GM13976 (cell line): ENCODE data around the gene TMEM181.
"Not testable (repeated sequence)": the region's sequence is repeated elsewhere in the genome, so short reads cannot be mapped to it uniquely, and the experiment has no call there.

Experiments
- DNase-seq: peaks from one replicate; pipeline ENCODE4 v3.0.0; 2012; ENCODE audit warnings: low spot score
- in situ Hi-C: fragments of 300-500 bp; cut with MboI; formaldehyde crosslinking; loops from one replicate; pipeline ENCODE4 v1.12.0; 2022; ENCODE audit warnings: low sequenced_read_pairs, mixed read lengths, inconsistent platforms; ENCODE audit not compliant: unreplicated experiment
- TF ChIP-seq, protein P1 (sequence below): IDR thresholded peaks from 2 replicates; pipeline ENCODE4 v1.5.1; 2012; ENCODE audit warnings: borderline replicate concordance, mild to moderate bottlenecking; ENCODE audit not compliant: insufficient read depth; ENCODE audit errors: extremely low read depth, missing control alignments, control extremely low read depth

TMEM181 gene

DNA sequence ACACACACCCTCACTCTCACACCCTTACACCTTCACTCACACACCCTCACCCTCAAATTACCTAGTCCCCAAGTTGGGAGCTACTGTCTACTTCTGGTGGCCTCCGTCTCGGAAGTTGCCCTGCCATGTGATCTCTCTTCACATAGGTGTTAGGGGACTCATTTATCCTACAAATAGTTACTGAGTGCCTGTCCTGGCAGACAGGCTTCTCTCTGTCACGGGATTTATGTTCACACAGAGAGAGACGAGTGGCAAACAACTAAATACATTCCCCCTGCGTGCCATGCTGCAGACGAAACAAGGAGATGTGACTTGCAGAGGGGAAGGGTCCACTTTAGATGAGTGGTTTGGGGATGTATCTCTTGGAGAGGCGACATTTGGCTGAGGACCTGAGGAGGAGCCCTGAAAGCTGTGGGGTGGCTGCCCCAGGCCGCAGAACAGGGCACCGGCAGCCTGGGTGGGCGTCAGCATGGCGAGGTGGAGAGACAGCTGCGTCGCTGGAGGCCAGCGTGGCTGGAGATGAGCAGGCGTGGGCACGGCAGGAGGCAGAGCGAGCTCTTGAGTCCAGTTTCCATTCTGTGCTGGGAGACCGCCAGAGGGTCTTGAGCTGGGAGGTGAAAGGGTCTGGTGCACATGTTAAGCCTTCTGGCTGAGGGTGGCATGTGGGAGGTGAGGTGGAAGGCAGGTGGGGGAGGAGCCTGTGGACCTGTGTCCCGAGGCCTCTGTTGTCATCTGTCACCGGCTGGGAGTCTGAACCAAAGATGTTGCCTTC, 67.5 kb downstream of the TMEM181 start:
- in situ Hi-C loops, result no loop called here
- no peak for DNase-seq
- TF ChIP-seq, protein P1, sequence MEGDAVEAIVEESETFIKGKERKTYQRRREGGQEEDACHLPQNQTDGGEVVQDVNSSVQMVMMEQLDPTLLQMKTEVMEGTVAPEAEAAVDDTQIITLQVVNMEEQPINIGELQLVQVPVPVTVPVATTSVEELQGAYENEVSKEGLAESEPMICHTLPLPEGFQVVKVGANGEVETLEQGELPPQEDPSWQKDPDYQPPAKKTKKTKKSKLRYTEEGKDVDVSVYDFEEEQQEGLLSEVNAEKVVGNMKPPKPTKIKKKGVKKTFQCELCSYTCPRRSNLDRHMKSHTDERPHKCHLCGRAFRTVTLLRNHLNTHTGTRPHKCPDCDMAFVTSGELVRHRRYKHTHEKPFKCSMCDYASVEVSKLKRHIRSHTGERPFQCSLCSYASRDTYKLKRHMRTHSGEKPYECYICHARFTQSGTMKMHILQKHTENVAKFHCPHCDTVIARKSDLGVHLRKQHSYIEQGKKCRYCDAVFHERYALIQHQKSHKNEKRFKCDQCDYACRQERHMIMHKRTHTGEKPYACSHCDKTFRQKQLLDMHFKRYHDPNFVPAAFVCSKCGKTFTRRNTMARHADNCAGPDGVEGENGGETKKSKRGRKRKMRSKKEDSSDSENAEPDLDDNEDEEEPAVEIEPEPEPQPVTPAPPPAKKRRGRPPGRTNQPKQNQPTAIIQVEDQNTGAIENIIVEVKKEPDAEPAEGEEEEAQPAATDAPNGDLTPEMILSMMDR, result no peak

DNA sequence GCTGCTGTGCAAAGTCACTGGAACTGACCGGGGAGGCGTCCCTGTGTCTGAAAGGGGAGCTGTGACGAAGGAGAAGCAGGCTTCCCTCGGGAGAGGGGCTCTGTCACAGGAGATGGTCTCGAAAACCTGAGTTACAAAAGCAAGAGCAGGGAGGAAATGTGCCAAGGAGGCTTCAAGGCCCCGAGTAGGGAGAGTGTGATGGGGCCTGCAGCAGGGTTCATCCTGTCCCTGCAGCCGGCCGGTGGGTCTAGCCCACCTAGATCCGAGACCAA, 68.0 kb downstream of the TMEM181 start:
- no peak for DNase-seq
- in situ Hi-C loops, result no loop called here
- TF ChIP-seq, protein P1, result no peak

DNA sequence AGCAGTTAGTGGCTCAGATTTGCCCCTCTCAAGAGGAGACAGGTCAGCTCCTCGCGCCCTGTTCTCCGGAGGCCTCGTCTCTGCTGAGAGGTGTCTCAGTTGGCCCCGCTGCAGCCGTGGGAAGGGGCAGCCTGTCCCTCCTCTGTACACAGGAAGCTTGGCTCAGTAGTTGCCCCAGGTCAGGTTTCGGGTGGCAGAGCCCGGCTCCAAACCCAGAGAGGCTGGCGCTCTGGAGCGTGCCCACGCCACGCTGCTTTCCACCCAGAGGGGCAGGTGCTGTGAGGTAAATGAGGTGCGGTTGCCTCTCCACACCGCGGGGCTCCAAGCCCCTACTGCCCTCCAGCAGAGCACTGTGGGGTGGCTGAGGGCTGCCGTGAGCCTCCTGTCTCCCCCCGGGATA, 68.7 kb downstream of the TMEM181 start:
- DNase-seq, result peak; percentile 17
- in situ Hi-C loops, result no loop called here
- TF ChIP-seq, protein P1, result no peak

DNA sequence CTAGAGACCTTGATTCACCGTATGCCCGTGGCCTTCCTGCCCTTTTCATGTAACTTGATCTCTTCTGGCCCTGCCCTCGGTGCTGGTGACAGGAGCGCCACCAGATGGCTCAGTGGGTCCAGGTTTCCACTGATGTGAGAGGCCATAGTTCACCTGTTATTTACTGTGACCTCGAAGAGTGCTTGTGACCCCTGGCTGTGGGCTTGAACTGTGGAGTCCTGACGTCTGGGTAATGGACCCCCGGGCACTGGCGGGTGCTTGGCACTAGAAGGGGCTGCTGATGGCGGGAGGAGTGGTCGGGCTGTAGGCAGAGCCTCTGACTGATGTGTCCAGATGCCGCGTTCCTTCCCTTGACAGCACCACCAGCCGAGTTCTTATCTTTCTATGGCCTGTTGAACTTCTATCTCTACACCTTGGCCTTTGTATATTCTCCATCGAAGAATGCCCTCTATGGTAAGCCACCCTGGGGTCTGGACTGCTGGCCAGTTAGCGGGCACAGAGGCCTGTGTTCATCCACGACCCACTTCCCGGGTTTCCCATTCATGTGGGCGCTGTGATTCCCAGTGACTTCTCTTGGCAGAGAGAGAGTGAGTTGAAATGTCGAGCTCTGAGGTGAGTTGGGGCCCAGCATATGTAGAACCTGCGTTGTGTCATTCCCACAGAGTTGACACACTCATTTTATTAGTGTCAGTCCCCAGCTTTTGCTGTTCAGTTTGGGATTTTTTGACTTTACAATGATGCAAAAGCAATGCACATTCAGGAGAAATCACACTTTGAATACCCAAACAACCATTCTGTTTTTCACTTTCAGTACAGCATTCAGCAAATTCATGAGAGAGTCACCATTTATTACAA, 69.7 kb downstream of the TMEM181 start:
- TF ChIP-seq, protein P1, result no peak
- peak; percentile 42 for DNase-seq
- in situ Hi-C loops, result no loop called here

DNA sequence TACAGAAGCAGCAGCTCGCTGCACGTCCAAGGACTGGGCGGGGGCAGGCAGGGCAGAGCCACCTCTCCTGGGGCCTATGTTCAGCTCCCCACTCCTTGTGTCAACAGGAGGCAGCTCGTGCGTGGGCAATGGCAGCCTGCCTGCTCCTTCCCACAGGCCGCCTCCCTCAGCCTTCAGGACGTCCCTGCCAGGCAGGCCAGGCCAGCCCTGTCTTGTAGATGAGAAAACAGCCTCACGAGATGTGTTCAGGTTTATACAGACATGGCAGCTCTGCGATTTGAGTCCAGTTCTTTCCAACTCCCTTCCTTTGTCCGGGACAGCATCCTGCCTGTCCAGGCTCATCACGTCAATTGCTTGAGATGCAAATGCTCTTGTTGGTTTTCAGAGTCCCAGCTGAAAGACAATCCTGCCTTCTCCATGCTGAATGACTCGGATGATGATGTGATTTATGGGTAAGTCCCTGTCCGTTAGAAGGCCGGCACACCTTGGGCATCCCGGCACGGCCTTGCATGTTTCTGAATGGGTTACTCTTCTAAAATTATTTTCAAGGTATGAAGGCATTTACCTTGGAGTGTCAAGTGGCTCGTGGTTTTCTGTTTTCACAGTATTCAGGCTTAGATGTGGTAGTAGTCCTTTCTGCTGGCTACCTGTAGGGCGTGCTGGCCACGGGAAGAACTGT, 71.2 kb downstream of the TMEM181 start:
- in situ Hi-C loops, result no loop called here
- DNase-seq, result peak; percentile 17
- TF ChIP-seq, protein P1, result no peak

DNA sequence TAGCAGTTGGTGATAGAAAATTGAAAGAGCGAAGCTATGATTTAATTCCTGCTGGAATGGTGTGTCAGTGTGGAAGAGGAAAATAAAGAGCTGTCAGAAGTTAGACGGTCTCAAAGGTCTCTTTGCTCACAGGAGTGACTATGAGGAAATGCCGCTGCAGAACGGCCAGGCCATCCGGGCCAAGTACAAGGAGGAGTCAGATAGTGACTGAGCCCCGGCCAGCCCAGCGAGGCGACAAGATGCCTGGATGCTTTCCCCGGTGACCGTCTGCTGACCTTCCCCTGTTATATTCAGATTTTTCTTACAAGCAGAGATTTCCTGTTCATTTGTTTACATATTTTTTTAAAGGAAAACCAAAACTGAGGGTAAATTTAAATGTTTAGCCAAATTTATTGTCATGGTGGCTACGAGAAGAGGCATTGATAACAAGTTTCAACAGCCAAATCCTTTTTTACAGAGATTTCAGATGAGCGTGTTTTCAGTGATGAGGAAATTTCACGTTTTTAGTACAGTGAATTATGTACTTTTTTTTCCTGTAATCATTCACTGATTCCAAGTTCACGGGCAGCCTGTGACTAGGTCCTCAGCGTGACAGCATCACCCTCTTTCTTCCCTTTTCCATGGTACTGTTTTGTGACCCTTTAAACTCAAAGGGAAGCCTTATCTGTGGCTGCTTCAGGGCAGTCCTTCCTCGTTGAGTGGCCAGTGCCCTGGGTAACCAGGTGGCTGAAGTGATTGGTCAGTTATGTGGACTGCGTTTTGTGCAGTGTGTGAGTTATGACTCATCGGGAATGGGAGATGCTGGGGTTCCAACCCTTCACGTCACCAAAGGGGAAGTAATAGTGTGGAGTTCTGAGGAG, 72.0 kb downstream of the TMEM181 start:
- in situ Hi-C loops, result no loop called here
- no peak for DNase-seq
- TF ChIP-seq, protein P1, result no peak

DNA sequence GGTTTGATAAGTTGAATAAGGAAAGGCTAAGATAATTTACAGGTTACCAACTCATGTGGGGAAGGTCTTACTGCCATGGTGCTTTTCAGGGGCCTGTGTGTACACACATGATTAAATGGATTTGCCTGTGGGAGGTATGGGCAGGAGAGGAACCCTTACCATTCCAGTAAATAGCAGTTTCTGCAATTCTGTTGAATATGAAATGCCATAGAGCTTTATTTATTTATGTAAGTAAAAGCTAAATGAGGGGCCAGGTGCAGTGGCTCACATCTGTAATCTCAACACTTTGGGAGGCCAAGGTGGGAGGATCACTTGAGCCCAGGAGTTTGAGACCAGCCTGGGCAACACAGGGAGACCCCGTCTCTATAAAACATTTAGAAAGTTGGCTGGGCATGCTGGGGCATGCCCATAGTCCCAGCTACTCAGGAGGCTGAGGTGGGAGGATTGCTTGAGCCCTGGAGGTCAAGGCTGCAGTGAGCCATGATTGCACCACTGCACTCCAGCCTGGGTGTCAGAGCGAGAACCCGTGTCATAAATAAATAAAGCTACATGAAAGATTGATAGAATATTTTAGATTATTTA, 72.7 kb downstream of the TMEM181 start:
- DNase-seq, in situ Hi-C loops: not testable (repeated sequence)
